Glutamatergic neuron (in vitro differentiated cells): ENCODE measurements around the gene CUL1. TPM values are rescaled to one million over a fixed set of nuclear protein-coding genes. Genes with fewer than 3 reads are reported as not detected.

Experiments used
- DNase-seq: peaks from one replicate; pipeline ENCODE4 v3.0.0; 2022
- H3K27ac Mint-ChIP-seq: one replicate; pipeline ENCODE4 v1.8.0; 2020; ENCODE audit warnings: mild to moderate bottlenecking, mixed read lengths, inconsistent platforms; ENCODE audit not compliant: unreplicated experiment
- H3K27me3 Mint-ChIP-seq: one replicate; pipeline ENCODE4 v1.8.0; 2020; ENCODE audit warnings: mild to moderate bottlenecking, moderate library complexity, mixed read lengths, inconsistent platforms; ENCODE audit not compliant: unreplicated experiment
- H3K36me3 Mint-ChIP-seq: one replicate; pipeline ENCODE4 v1.8.0; 2020; ENCODE audit warnings: mild to moderate bottlenecking, mixed read lengths, inconsistent platforms; ENCODE audit not compliant: unreplicated experiment
- H3K4me1 Mint-ChIP-seq: one replicate; pipeline ENCODE4 v1.8.0; 2020; ENCODE audit warnings: mild to moderate bottlenecking, low read depth, mixed read lengths, inconsistent platforms; ENCODE audit not compliant: unreplicated experiment
- H3K4me3 Mint-ChIP-seq: one replicate; pipeline ENCODE4 v1.8.0; 2020; ENCODE audit warnings: mild to moderate bottlenecking, mixed read lengths, inconsistent platforms; ENCODE audit not compliant: unreplicated experiment
- H3K9me3 Mint-ChIP-seq: one replicate; pipeline ENCODE4 v1.8.0; 2020; ENCODE audit warnings: mild to moderate bottlenecking, moderate library complexity, mixed read lengths, inconsistent platforms; ENCODE audit not compliant: unreplicated experiment
- CTCF ChIP-seq: fragments of 200-600 bp; sonication (generic); IDR thresholded peaks from one replicate; pipeline ENCODE4 v1.5.0; 2021; ENCODE audit not compliant: partially characterized antibody, unreplicated experiment
- total RNA-seq: library from RNA; stranded (reverse); fragmentation: NEBNext Ultra II Directional; extraction: Animal tissue kit (Norgen Biotek cat#: 25700); gene quantifications from one replicate; pipeline ENCODE4 v1.2.1, GENCODE V29; 2021; ENCODE audit not compliant: unreplicated experiment

CUL1 gene
- total RNA-seq, 1 donor from 2014 or later, result 65.0 TPM

- H3K4me1 Mint-ChIP-seq, result peaks cover 6% of the 10 kb centered on the region
- H3K27ac Mint-ChIP-seq, result peak overlapping the region; percentile 53
- H3K4me3 Mint-ChIP-seq, result no peak overlapping the region
- peaks cover 3% of the 10 kb centered on the region for H3K9me3 Mint-ChIP-seq
- no peaks in the 10 kb centered on the region for H3K27me3 Mint-ChIP-seq
- no peaks in the 10 kb centered on the region for H3K36me3 Mint-ChIP-seq
- DNase-seq, result no peak
- no peak for TF ChIP-seq CTCF
Measured at GRCh38 chr7:148662646-148663045, 36.1 kb upstream of the CUL1 start.

- peaks cover 2% of the 10 kb centered on the region for H3K27me3 Mint-ChIP-seq
- no peaks in the 10 kb centered on the region for H3K36me3 Mint-ChIP-seq
- H3K9me3 Mint-ChIP-seq, result peaks cover 3% of the 10 kb centered on the region
- no peak for DNase-seq
- no peak overlapping the region for H3K4me3 Mint-ChIP-seq
- H3K27ac Mint-ChIP-seq, result no peak overlapping the region
- H3K4me1 Mint-ChIP-seq, result peaks cover 6% of the 10 kb centered on the region
- TF ChIP-seq CTCF, result no peak
Measured at GRCh38 chr7:148664324-148664723, 34.4 kb upstream of the CUL1 start.

- Mint-ChIP-seq H3K9me3 (peaks cover 3% of the 10 kb centered on the region), H3K27me3 (peaks cover 2% of the 10 kb centered on the region), H3K4me1 (peaks cover 6% of the 10 kb centered on the region), H3K27ac (no peak overlapping the region), H3K4me3 (no peak overlapping the region), H3K36me3 (peaks cover under 1% of the 10 kb centered on the region)
- DNase-seq, result no peak
- no peak for TF ChIP-seq CTCF
Measured at GRCh38 chr7:148665221-148665620, 33.5 kb upstream of the CUL1 start.

- TF ChIP-seq CTCF, result no peak
- H3K4me3 Mint-ChIP-seq, result no peak overlapping the region
Measured at GRCh38 chr7:148669927-148670326, 28.8 kb upstream of the CUL1 start.

DNA sequence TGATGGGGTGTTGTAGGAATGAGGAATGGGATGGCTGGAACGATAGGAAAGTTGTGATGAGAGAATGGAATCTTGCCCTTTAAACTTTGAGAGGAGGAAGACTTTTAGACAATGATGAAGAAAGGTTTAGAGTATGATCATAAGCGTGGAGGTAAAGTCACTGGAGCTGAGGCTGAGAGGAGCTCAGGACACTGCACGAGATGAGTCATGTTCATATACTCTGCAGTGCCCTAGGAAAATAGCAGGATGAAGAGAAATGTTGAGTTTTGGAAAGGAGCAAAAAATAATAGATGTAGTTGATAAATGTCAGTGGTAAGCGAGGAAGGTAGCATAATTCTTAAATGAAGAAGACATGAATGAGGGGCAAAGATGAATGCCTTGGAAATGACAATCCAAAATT lies 28.3 kb upstream of the CUL1 start:
- DNase-seq, result no peak
- no peak overlapping the region for H3K27ac Mint-ChIP-seq
- no peak for TF ChIP-seq CTCF
- H3K36me3 Mint-ChIP-seq, result peaks cover 14% of the 10 kb centered on the region
- no peak overlapping the region for H3K4me3 Mint-ChIP-seq
- H3K9me3 Mint-ChIP-seq, result peaks cover 1% of the 10 kb centered on the region
- no peaks in the 10 kb centered on the region for H3K4me1 Mint-ChIP-seq
- peaks cover 2% of the 10 kb centered on the region for H3K27me3 Mint-ChIP-seq

More at GRCh38 chr7:148669927-148670326, 28.8 kb upstream of the CUL1 start:
- H3K27ac Mint-ChIP-seq, result no peak overlapping the region
- peaks cover 1% of the 10 kb centered on the region for H3K9me3 Mint-ChIP-seq
- DNase-seq, result no peak
- H3K4me1 Mint-ChIP-seq, result no peaks in the 10 kb centered on the region
- H3K27me3 Mint-ChIP-seq, result peaks cover 2% of the 10 kb centered on the region
- peaks cover 14% of the 10 kb centered on the region for H3K36me3 Mint-ChIP-seq
